GM04503 (cell line): ENCODE measurements around the gene NPAS3.

ENCODE experiments used
- DNase-seq: peaks from one replicate; pipeline ENCODE4 v3.0.0-alpha.2; 2012; ENCODE audit warnings: low read depth

Gene NPAS3

DNA sequence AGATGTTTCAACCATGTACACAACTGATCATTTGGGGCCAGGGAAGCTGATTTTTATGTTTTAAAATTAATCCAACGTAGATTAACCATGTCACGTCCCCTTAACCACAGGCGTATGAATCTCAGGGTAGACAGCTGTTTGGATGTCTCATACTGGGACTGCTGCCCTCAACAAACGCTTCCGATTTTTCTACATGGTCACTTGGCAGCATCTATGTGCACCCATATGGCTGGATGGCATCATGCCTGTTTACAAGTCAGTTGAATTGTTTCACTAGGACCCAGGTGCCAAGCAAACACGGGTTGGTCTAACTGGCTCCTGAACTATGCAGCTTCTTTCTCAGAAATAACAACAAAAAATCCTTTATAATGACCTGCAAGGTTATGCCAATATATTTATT lies 393.8 kb downstream of the NPAS3 start:
- no peak for DNase-seq

DNA sequence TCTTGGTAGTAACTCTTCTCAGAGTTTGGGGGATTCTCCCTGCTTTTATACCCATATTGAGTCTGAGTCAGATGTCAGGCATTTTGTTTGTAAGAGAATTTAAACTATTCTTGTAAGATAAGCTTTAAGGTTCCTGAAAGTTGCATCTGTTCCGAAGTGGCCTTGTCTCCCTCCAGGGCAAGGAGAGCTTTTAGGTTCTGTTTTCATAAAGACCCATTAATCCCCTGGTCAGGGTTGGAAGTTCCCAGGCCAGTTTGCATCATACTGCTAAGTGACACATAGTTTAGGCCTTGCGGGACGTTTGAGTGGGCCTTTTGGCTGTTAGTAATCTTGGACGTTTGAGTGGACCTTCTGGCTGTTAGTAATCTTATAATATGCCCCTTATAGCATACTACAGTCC lies 396.7 kb downstream of the NPAS3 start:
- DNase-seq = no peak

DNA sequence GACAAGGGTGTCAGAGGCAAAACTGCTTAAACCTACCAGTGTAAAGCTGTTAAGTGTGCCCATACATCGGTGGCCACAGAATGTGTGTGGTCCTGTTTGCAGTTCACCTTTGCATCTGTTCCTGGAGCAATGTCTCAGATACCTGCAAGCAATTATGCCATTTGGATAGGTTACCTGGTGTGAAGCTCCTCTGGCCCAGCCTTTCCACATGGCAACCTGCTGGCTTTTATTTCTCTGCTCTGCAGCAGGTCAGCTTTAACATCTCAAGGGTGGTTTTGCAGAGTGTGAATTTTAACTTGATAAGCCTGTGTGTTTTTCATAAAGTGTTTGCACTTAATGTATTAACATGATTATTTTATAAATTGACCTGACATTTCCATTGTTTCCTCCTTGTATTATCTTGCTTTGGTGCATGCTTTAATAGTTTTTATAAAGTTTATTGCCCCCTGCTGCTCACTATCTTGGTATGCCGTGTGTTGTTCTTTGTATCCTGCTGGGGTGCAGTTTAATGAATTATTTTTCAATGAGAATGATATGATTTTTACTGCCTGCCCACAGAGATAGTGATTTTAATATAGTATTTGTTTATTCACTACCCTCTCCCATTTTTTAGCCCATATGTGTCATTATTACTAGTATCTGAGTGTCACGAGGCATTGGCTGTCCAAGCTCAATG lies 403.8 kb downstream of the NPAS3 start:
- DNase-seq = no peak

DNA sequence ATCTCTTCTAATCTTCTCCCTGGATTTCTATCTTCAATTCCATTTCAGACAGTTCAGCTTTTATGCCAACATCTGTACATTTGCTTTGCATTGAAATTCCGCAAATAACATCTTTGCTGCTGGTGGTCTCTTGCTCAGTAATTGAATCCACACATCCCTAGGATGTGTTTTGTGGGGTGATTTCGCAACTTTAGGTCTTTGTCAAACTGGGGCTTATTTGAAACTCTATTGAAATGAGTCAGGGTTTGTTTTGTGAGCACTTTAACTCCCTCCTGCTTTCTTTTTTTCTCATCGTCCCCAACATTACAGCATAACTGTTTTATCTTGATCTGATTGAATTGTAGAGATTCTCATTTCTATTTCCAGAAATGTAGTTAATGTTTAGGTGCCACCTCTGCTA lies 404.3 kb downstream of the NPAS3 start:
- no peak for DNase-seq

DNA sequence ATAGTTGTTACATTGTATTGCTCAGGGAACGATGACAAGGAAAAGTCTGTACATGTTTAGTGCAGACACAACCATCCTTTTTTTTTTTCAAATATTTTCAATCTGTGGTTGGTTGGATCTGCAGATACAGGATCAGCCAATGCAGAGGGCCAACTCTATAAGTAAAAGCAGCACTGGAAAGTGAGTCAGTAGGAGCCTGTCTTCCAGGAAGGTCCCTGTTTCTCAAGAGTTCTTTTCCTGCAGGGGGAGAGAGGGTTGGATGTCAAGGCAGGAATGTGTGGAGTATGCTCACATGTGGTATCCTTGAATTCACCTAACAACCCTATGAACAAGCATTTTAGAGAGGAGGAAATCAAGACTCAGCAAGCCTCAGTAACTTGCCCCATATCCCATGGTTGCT lies 409.1 kb downstream of the NPAS3 start:
- DNase-seq = no peak

DNA sequence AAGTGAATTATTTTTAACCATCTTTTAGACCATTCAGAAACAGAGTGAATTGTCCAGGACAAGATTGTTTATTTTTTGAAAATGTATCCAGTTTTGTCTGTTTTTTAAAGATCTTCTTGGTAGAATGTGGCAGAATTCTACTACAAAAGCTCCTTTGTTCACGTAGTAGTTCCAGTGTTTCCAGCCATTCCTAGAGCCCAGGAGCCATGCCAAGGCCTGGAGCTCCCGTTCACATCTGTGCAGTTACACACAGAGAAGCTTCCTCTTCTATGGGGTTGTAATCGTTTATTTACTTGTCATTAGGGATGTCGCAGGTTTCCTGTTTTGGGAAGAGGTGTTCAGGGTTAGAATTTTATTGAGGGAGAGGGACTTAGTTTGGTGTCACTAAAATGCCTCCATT lies 409.8 kb downstream of the NPAS3 start:
- no peak for DNase-seq

DNA sequence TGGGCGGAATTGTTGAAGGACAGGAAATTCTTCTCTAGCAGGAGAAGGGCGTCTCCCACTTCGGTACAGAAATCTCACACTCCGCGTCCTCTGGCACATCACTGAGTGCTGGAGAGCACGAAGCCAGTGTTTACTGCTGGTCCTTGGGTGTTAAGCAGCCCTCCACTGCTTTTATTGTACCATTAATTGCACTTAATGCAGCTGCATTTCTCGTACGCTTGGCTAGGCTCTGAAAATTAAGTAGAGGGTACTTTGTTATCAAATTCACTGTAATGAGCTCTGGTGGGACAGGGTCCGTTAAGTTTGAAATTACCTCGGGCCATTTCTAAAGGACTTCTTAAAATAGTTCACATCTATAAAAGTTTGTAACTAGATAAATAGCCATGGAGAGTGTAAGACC lies 411.2 kb downstream of the NPAS3 start:
- DNase-seq = no peak

DNA sequence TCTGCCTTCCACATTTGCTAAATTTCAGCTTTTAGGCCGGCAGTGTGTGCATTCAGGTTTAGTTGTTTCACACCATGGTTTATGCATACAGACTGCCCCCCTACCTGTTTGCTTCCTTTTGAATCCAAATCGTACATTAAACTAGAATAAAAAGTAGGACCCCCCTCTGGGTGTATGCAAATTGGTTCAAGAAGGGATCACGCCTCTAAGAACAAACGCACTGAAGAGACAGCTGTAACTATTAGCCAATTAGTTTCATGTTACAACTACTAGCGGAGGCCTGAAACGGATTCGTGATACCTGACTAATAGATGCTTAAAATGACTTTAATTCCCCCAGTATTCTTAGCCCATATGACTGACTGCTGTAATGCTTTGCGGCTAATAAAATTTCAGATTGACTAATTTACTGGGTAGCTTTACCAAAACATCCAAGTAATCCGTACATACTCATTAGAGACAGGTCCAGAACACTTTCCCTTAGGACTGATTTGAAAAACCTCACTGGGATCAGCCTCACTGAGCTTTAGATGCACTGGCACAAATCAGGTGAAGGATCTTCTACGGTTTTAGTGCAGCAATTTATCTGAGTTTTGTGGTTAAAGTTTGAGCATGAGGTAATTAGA lies 411.8 kb downstream of the NPAS3 start:
- no peak for DNase-seq

DNA sequence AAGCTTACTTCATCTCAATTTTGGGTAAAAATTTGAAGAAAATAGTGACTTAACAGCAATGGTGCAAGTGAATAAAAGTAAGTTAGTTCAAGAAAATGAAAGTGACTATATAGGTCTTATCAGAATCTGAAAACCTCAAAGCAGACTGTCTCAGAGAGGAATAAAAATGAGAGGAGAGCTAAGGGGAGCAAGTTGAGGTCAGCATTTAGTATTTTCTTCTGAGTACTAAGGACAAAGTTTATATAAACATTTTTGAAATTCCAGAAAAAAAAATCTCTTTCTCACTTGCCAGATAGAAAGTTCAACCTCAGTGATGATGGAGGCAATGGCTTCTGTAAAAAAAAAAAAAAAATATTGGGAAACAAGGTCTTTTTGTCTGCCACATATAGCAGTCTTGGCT lies 414.1 kb downstream of the NPAS3 start:
- no peak for DNase-seq

DNA sequence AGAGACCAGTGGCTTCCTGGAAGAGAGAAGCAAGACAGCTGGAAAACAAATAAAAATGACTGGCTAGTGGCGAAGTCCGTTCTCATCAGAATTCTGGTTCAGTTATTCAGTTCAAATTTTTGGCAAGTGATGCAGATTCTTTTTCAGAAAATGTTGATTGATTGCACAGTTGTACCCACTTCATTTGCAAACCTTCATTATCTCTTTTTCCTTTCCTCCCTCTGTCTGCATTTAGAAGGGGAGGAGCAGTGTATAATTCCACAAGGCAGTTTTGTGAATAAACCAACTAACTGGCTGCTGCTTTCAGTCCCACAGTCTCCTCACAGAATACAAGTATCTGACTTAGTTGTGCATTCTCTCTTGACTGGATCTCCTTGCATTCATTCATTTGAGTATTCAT lies 417.5 kb downstream of the NPAS3 start:
- no peak for DNase-seq

DNA sequence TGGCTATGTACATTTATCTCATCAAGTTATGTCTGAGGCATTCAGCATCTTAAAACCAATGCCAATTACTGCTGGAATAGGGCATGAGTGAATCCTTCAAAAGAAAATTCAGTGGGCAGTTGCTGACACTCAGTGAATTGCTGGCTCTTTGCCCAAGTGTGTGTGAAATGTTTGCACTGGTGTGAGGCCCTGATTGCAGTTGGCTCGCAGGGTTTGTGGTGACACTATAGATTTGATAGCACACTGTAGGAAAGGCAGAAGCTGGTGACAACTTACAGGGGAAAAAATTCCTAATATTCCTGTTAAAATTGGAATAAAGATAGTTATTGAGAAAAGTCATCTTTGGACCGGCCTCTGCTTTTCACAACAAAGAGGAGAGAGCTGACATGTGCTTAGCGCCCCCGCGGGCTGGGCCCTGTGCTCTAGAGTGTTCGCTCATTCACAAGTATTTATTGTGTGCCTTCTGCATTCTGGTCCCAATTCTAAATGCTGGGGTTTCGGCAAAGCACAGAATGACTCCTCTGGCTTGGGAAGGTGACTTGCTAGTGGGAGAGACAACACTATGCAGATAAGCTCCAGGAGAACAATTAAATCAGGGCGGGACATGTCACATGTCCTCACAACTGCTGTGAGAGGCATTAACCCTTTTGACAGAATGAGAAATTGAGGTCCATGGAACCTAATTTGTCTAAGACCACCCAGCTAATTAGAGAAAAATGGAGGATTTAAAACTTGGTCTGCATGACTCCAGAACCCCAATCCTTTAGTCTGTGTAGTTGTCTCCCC lies 418.7 kb downstream of the NPAS3 start:
- DNase-seq = no peak

DNA sequence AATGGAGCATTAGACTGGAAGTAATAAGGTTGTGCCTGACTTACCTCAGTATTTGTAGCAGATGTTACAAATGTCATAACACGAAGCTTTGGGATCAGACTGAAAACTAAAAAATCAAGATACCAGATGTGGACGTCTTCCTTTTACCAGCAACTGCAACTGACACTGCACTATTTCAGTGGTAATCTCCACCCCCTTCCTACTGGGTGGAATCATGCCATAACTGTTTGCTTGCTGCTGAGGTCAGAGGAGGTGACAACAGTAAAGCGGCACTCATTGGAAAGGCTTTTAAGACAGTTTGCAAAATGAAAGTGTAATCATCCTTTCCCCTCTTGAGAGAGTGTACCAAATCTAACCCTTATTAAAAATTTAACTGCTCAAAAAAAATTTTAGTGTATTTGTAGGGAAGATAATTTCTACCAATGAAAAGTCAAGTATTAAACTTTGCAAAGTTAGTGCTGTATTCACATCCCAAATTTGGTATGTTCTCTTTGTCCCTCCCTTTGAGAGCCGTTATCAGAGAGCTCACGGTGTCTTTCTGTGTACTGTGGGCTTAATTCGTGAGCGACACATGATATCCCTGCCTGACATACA lies 420.7 kb downstream of the NPAS3 start:
- DNase-seq = no peak

DNA sequence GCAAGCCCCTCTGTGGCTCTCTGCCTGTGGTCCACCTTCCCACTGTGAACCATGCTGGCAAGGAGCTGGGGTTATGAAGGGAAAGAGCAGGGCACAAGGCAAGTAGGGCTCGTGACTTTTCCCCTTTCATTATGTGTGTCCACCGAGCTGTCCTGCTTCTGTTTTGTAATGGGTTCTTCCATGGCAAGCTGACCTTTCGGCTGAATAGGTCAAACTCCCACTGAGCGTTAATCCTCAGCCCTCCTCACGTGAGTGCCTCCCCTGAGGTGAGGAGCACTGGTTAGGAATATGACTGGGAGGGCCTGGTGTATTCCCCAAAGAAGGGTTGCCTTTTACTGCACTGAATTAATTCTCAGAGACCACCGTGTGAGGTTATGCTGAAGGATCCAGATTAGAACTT lies 424.3 kb downstream of the NPAS3 start:
- DNase-seq = no peak

DNA sequence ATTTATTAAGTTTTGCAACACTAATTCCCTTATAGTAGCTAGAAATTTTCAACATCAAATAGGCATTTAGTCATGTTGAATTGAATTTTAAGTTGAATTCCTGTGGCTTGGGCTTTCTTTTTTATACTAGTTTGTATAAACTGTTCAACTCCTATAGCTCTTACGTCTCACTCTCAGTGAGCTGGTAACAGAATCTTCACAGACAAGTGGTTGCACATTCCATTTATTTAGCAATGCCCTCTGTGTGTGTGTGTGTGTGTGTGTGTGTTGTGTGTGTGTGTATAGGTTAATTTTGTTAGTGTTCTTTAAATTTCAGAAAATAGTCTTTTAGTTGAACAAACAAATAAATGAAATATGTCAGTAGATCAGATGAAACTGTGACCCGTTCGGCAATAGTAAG lies 425.0 kb downstream of the NPAS3 start:
- DNase-seq = no peak

DNA sequence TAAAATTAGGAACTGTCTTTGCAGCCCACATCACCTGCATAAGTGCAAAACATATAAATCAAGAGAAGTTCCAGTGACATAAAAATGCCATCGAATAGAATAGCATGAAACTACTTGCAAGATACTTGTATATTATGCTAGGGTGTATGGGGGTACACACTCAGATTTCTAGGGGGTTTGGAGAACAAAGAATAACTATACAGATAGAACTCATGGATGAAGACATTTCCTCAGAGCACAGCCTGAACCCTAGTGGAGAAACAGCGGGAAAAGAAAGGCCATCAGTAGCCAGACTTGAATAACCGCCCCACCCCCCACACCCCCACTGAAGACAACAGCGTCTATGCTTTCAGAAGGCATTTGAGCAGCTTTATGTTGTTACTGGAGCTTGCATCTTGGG lies 425.8 kb downstream of the NPAS3 start:
- DNase-seq = no peak

DNA sequence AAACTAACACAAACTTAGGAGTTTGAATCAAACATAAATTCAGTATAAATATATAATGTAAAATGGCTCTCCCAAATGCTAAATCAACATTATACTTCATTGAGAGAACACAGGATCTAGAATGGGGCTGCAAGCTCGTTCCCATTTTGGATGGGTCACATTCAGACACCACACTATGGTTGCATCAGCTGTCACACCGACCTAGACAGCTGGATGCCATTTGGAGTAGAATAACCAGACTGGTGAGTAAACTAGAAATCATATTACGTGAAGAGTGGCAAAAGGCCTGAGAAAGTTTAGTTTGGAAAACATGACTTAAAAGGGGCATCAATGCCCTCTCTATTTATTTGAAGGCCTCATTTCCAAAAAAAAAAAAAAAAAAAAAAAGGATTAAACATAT lies 430.4 kb downstream of the NPAS3 start:
- no peak for DNase-seq

DNA sequence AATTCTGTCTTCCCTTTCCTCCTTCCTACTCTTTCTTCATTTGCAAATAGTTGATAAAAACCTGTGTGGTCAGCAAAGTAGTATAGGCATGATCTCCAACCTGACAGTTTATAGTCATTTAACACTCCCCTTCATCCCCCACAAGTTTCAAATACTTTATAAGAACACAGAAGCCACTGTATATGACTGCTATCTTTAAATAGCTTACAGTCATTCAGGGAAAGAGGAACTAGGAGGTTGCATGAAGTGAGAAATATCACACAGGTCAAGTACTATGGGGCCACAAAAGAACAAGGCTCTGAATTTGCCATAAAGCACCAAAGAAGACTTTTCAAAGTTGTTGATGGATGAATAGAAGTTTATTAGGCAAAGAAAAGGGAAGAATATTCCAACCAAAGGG lies 431.3 kb downstream of the NPAS3 start:
- DNase-seq = no peak

DNA sequence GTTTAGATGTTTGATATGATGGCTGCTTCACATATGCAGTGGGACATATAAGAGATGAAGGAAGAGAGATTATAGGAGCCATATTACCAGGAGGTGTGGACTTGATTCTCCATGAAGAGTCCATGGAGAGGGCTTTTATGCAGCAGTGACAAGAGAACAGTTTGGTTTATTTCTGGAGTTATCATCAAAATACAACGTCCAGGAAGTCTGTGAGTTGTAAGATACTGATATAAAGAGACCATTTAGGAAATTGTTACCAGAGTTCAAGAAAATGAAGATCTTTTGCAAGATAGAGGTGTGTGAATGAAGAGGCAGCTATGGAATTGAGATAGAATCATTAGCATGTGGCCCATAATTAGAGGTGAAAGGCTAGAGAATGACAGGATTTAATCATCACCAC lies 431.7 kb downstream of the NPAS3 start:
- DNase-seq = no peak

DNA sequence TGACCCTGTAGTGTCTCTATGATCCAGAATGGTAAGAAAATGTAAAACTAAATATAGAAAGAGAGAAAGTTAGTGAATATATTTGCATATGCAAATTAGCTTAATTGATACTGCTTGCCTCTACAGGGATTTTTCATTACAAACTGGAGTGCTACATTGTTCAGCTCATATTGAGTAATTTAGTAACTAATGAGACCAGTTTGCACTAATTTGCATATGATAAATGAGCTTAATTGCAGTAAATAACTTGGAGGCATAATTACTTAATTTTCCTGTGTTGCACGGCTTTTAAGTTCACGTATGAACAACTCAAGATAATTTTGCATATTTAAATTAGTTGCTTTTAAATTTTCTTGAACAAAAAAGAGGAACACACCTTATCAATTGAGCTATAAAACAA lies 436.5 kb downstream of the NPAS3 start:
- no peak for DNase-seq

DNA sequence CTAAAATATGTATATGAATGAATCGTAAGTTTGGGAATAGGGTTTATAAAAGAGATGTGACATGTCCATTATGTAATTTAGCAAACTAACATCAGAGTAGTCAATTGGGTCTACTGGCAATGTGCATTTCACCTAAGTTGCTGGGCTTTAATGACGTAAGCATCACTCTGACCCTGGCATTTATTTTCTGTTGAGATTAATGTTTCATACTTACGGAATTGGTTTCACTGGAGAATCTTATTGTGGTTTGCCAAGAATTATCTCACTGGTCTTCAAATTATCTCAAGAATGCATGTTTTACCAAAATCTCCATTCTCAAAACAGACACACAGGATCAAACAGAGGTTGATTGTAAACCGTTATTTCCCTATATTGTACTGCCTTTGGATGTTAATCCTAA lies 437.1 kb downstream of the NPAS3 start:
- DNase-seq = peak; percentile 1

DNA sequence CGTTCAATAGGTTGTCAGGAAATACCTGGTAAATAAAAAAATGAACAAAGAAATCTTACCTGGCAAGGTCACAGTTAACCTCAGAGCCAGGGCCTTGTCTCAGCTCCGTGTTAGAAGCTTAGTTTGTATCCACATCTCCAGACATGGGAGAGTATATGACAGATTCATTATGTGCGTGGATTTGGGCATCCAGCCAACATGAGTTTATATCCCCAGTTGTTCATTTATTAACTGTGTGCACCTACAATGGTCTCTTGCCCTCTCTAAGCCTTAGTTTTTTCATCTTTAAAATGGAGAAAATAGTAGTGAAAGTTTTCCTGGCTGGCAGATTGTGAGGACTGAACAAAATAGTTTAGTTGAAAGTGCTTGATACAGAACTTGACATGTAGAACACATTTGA lies 437.8 kb downstream of the NPAS3 start:
- DNase-seq = no peak

DNA sequence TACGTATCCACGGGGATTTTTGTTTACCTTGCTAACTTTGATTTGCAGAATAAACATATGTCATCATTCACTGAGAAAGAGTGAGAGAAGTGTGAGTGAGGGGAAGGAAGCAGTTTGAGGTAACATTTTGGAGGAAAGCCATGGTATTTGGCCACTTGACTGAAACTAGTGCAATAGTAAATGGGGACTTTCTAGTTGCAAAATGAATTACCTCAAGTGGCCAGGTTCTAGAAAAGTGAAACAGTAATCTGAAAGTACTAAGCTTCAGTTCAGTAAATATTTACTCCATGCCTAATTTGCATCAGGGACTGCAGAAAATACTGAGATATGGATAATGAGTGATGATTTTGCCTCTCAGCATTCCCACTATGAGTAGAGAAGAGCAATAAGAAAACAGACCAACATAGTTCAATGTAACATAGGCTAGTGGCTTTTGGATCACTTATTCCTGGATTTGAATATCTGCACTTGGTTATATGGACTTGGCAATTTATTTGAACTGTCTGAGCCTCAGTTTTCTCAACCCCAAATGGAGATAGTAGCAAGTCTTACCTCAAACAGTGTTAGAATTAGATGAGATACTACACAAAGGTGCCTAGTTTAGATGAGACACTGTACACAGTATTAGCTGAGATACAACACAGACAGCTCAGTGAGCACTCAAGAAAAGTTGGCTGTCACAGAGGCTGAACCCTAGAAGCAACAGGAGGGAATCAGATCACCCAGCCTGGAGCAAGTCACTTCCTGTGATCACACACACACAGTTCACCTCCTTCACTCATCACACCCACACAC lies 439.1 kb downstream of the NPAS3 start:
- DNase-seq = no peak
